H1 (cell line): ENCODE measurements around the gene GALNT17. TPM values are rescaled to one million over a fixed set of nuclear protein-coding genes. Genes with fewer than 3 reads are reported as not detected.
A peak's percentile ranks its signal among the peaks of the same experiment; 100 is the strongest.

Source experiments
- CTCF ChIA-PET: fragments of 300-600 bp; sonication (Branson Sonifier 250); formaldehyde crosslinking; loops from one replicate; lab custom pipeline; 2021; ENCODE audit not compliant: partially characterized antibody; lab: Charles Lee
- POLR2A ChIA-PET: fragments of 300-600 bp; sonication (Branson Sonifier 250); formaldehyde crosslinking; loops from one replicate; lab custom pipeline; 2021; ENCODE audit warnings: inconsistent platforms; ENCODE audit not compliant: partially characterized antibody; lab: Charles Lee
- DNase-seq, 2 experiments: peaks; one replicate each; pipeline versions ENCODE4 v3.0.0 to v3.0.0-alpha.2; 2010 to 2022; ENCODE audit warnings: low spot score in 2 of 2, low read depth in 1 of 2, mixed read lengths in 1 of 2
- FAIRE-seq: peaks from 2 replicates; lab custom pipeline; 2011; peaks lifted over from hg19 to GRCh38; lab: Jason Lieb, UNC
- H2AFZ ChIP-seq: 2 replicates; pipeline ENCODE4 v1.8.1; 2012; ENCODE audit warnings: low read length, inconsistent platforms
- H2AK5ac ChIP-seq: 2 replicates; pipeline ENCODE4 v1.6.1; 2013; ENCODE audit warnings: low read depth, low read length
- H2BK120ac ChIP-seq: replicated peaks from 2 replicates; pipeline ENCODE3; 2013; ENCODE audit warnings: low read depth, low read length, inconsistent platforms
- H2BK12ac ChIP-seq: 2 replicates; pipeline ENCODE4 v1.6.1; 2013; ENCODE audit warnings: low read depth, low read length
- H2BK15ac ChIP-seq: 2 replicates; pipeline ENCODE4 v1.6.1; 2013; ENCODE audit warnings: low read length
- H2BK20ac ChIP-seq: 2 replicates; pipeline ENCODE4 v1.6.1; 2013; ENCODE audit warnings: low read length
- H2BK5ac ChIP-seq: 2 replicates; pipeline ENCODE4 v1.6.1; 2013; ENCODE audit warnings: low read depth, low read length
- H3K14ac ChIP-seq: 2 replicates; pipeline ENCODE4 v1.6.1; 2013; ENCODE audit warnings: inconsistent platforms; ENCODE audit not compliant: insufficient read length
- H3K18ac ChIP-seq: 2 replicates; pipeline ENCODE4 v1.6.1; 2013; ENCODE audit warnings: low read length; ENCODE audit errors: extremely low read depth
- H3K23ac ChIP-seq: 2 replicates; pipeline ENCODE4 v1.6.1; 2013; ENCODE audit warnings: inconsistent platforms; ENCODE audit not compliant: insufficient read length
- H3K23me2 ChIP-seq: 2 replicates; pipeline ENCODE4 v1.6.1; 2013; ENCODE audit warnings: low read depth, low read length
- H3K27ac ChIP-seq: 2 replicates; pipeline ENCODE4 v1.6.1; 2011; ENCODE audit warnings: low read depth, low read length, inconsistent platforms
- H3K27me3 ChIP-seq, 4 experiments: replicated peaks in 1 of 4; 1 replicate in 1 of 4; 2 replicates in 3 of 4; pipeline versions ENCODE4 v1.6.1 to v1.8.1; 2011 to 2013; ENCODE audit warnings: low read length in 3 of 4, mild to moderate bottlenecking in 3 of 4, inconsistent platforms in 2 of 4, mixed read lengths in 2 of 4, moderate library complexity in 1 of 4; ENCODE audit not compliant: control insufficient read depth in 3 of 4, insufficient read depth in 3 of 4; ENCODE audit errors: extremely low read depth in 1 of 4
- H3K36me3 ChIP-seq, 4 experiments: 2 replicates each; pipeline versions ENCODE4 v1.6.1 to v1.8.1; 2011 to 2013; ENCODE audit warnings: mild to moderate bottlenecking in 4 of 4, low read length in 3 of 4, moderate library complexity in 2 of 4, control low read depth in 1 of 4, inconsistent platforms in 1 of 4; ENCODE audit not compliant: insufficient read depth in 4 of 4, control insufficient read depth in 2 of 4
- H3K4ac ChIP-seq: replicated peaks from 2 replicates; pipeline ENCODE3; 2013; ENCODE audit warnings: low read length, low read depth, mixed read lengths, inconsistent platforms; ENCODE audit not compliant: insufficient read length
- H3K4me1 ChIP-seq, 4 experiments: replicated peaks in 1 of 4; 1 replicate in 1 of 4; 2 replicates in 3 of 4; pipeline versions ENCODE4 v1.6.1 to v1.8.1; 2011 to 2013; ENCODE audit warnings: low read length in 3 of 4, inconsistent platforms in 2 of 4, mixed read lengths in 1 of 4; ENCODE audit not compliant: insufficient read depth in 4 of 4, control insufficient read depth in 3 of 4
- H3K4me2 ChIP-seq, 2 experiments: 2 replicates each; pipeline versions ENCODE4 v1.6.1 to v1.8.1; 2011 to 2013; ENCODE audit warnings: low read depth in 2 of 2, low read length in 2 of 2, control low read depth in 1 of 2, inconsistent platforms in 1 of 2, mild to moderate bottlenecking in 1 of 2; ENCODE audit not compliant: insufficient read depth in 1 of 2
- H3K4me3 ChIP-seq, 4 experiments: fragments of 200-600, 300-600 bp in 1 of 4; sonication (generic), shearing (Covaris generic), sonication (Bioruptor Twin) in 1 of 4; 2 replicates each; pipeline versions ENCODE4 v1.5.1 to v1.8.1; 2011 to 2016; ENCODE audit warnings: low read length in 4 of 4, low read depth in 3 of 4, control low read depth in 2 of 4, inconsistent platforms in 2 of 4, mild to moderate bottlenecking in 2 of 4, mixed read lengths in 1 of 4, moderate library complexity in 1 of 4; ENCODE audit not compliant: insufficient read depth in 2 of 4; ENCODE audit errors: extremely low read depth in 1 of 4
- H3K56ac ChIP-seq: replicated peaks from 2 replicates; pipeline ENCODE3; 2013; ENCODE audit warnings: low read depth, mild to moderate bottlenecking, mixed read lengths, low read length, inconsistent platforms; ENCODE audit not compliant: insufficient read length
- H3K79me1 ChIP-seq: 2 replicates; pipeline ENCODE4 v1.6.1; 2013; ENCODE audit warnings: low read depth, low read length, control low read depth
- H3K79me2 ChIP-seq, 2 experiments: 2 replicates each; pipeline versions ENCODE4 v1.6.1 to v1.8.1; 2012 to 2013; ENCODE audit warnings: low read length in 2 of 2, mild to moderate bottlenecking in 2 of 2, inconsistent platforms in 1 of 2; ENCODE audit not compliant: insufficient read depth in 2 of 2, control insufficient read depth in 1 of 2
- H3K9ac ChIP-seq, 4 experiments: replicated peaks in 1 of 4; 1 replicate in 1 of 4; 2 replicates in 3 of 4; pipeline versions ENCODE4 v1.6.1 to v1.8.1; 2011 to 2013; ENCODE audit warnings: low read depth in 3 of 4, low read length in 3 of 4, control low read depth in 2 of 4, mild to moderate bottlenecking in 2 of 4, moderate library complexity in 2 of 4, inconsistent platforms in 1 of 4; ENCODE audit errors: extremely low read depth in 1 of 4
- H3K9me3 ChIP-seq, 2 experiments: 2 replicates each; pipeline versions ENCODE4 v1.6.1 to v1.8.1; 2012 to 2013; ENCODE audit warnings: mild to moderate bottlenecking in 2 of 2, moderate library complexity in 2 of 2, control low read depth in 1 of 2, inconsistent platforms in 1 of 2, low read depth in 1 of 2, low read length in 1 of 2, mixed read lengths in 1 of 2; ENCODE audit not compliant: insufficient read depth in 2 of 2
- H4K20me1 ChIP-seq, 2 experiments: replicated peaks in 1 of 2; 2 replicates each; pipeline versions ENCODE3 to v1.8.1; 2011 to 2013; ENCODE audit warnings: inconsistent platforms in 2 of 2, low read length in 2 of 2, mild to moderate bottlenecking in 1 of 2; ENCODE audit not compliant: insufficient read depth in 2 of 2, control insufficient read depth in 1 of 2
- H4K5ac ChIP-seq: 2 replicates; pipeline ENCODE4 v1.6.1; 2013; ENCODE audit warnings: low read length, low read depth, mixed read lengths, inconsistent platforms; ENCODE audit not compliant: insufficient read length
- H4K8ac ChIP-seq: 2 replicates; pipeline ENCODE4 v1.8.0; 2013; ENCODE audit warnings: mild to moderate bottlenecking, moderate library complexity, low read length, inconsistent platforms; ENCODE audit not compliant: insufficient read depth; ENCODE audit errors: extremely low read depth
- H4K91ac ChIP-seq: replicated peaks from 2 replicates; pipeline ENCODE3; 2013; ENCODE audit warnings: low read length, mixed read lengths, inconsistent platforms; ENCODE audit not compliant: insufficient read length
- BCL11A ChIP-seq, 2 experiments: IDR thresholded peaks; one replicate each; pipeline ENCODE4 v1.6.1; 2011; ENCODE audit warnings: low read depth in 2 of 2, low read length in 2 of 2, mild to moderate bottlenecking in 2 of 2
- CEBPB ChIP-seq: IDR thresholded peaks from 2 replicates; pipeline ENCODE4 v1.6.1; 2012; ENCODE audit warnings: low read depth, low read length
- CHD2 ChIP-seq: IDR thresholded peaks from 2 replicates; pipeline ENCODE4 v1.6.1; 2012; ENCODE audit warnings: low read length, improper control_type of control experiment
- GABPA ChIP-seq: IDR thresholded peaks from 2 replicates; pipeline ENCODE4 v1.6.1; 2011; ENCODE audit warnings: mild to moderate bottlenecking, low read length, moderate library complexity, borderline replicate concordance; ENCODE audit not compliant: insufficient read depth
- HDAC2 ChIP-seq, 2 experiments: fragments of 300-600 bp in 1 of 2; sonication (generic) in 1 of 2; IDR thresholded peaks; 2 replicates each; pipeline ENCODE4 v1.6.1; 2011 to 2012; ENCODE audit warnings: low read depth in 2 of 2, low read length in 2 of 2, mild to moderate bottlenecking in 2 of 2, moderate library complexity in 2 of 2, borderline replicate concordance in 1 of 2, inconsistent platforms in 1 of 2
- POLR2A ChIP-seq, 2 experiments: IDR thresholded peaks; 1 replicate in 1 of 2; 2 replicates in 1 of 2; pipeline ENCODE4 v1.6.1; 2011; ENCODE audit warnings: low read depth in 2 of 2, low read length in 2 of 2, mild to moderate bottlenecking in 2 of 2; ENCODE audit errors: control extremely low read depth in 1 of 2
- RNF2 ChIP-seq: fragments of 200-900, 300-1000 bp; sonication (generic); IDR thresholded peaks from 2 replicates; pipeline ENCODE4 v1.7.1; 2016; ENCODE audit warnings: borderline replicate concordance, low read depth, mild to moderate bottlenecking, antibody characterized with exemption, low read length; ENCODE audit not compliant: poor library complexity, severe bottlenecking; ENCODE audit errors: missing control alignments
- SIX5 ChIP-seq: IDR thresholded peaks from 2 replicates; pipeline ENCODE4 v1.6.1; 2011; ENCODE audit warnings: mild to moderate bottlenecking, low read depth, low read length
- SUZ12 ChIP-seq: fragments of 200-600 bp; sonication (generic); IDR thresholded peaks from 2 replicates; pipeline ENCODE4 v1.6.1; 2012; ENCODE audit warnings: mild to moderate bottlenecking, inconsistent platforms, low read length, moderate library complexity, mixed read lengths
- TAF1 ChIP-seq: IDR thresholded peaks from 2 replicates; pipeline ENCODE4 v1.6.1; 2011; ENCODE audit warnings: mild to moderate bottlenecking, low read depth, low read length
- TAF7 ChIP-seq: optimal IDR thresholded peaks from 2 replicates; pipeline ENCODE3; 2011; ENCODE audit warnings: low read depth, mild to moderate bottlenecking, inconsistent platforms, low read length, moderate library complexity, borderline replicate concordance
- ZNF274 ChIP-seq: IDR thresholded peaks from 2 replicates; pipeline ENCODE4 v1.7.0; 2012; ENCODE audit warnings: low read length, borderline replicate concordance; ENCODE audit errors: extremely low read depth
- WGBS, 2 experiments: shearing (Covaris generic) in 1 of 2; methylation state at CpG; one replicate each; pipeline versions ENCODE4 v1.1.6 to v1.1.7; 2013 to 2015; ENCODE audit warnings: low lambda C conversion rate in 2 of 2, mixed read lengths in 2 of 2, inconsistent platforms in 1 of 2, low coverage in 1 of 2, missing lambda C conversion rate in 1 of 2; ENCODE audit not compliant: insufficient replicate concordance in 2 of 2, insufficient coverage in 1 of 2, insufficient read length in 1 of 2; ENCODE audit errors: extremely low coverage in 1 of 2, missing lambda C conversion rate in 1 of 2; 5-methylcytosine and 5-hydroxymethylcytosine counted together
- polyA plus RNA-seq, 7 experiments: library from polyadenylated mRNA; depleted of rRNA in 3 of 7; stranded (reverse) in 5 of 7; unstranded in 2 of 7; fragments of >200 nt in 5 of 7; fragments of 200-250 nt in 2 of 7; gene quantifications; 1 replicate in 5 of 7; 2 replicates in 1 of 7; 4 replicates in 1 of 7; pipeline versions ENCODE4 v1.2.1 to v1.2.3, GENCODE V29; 2011 to 2013; ENCODE audit warnings: missing spikeins in 2 of 7, mixed read lengths in 2 of 7
- total RNA-seq: library from RNA; stranded (reverse); fragmentation: NEBNext Ultra II Directional; extraction: Animal tissue kit (Norgen Biotek cat#: 25700); gene quantifications from 2 replicates; pipeline ENCODE4 v1.2.1, GENCODE V29; 2021

Gene GALNT17
- total and polyA plus RNA-seq, 2 of the 8 experiments (the other 6 are each of a cell fraction or from before 2014, with no cell fraction given), result 37.7 to 47.0 TPM

DNA sequence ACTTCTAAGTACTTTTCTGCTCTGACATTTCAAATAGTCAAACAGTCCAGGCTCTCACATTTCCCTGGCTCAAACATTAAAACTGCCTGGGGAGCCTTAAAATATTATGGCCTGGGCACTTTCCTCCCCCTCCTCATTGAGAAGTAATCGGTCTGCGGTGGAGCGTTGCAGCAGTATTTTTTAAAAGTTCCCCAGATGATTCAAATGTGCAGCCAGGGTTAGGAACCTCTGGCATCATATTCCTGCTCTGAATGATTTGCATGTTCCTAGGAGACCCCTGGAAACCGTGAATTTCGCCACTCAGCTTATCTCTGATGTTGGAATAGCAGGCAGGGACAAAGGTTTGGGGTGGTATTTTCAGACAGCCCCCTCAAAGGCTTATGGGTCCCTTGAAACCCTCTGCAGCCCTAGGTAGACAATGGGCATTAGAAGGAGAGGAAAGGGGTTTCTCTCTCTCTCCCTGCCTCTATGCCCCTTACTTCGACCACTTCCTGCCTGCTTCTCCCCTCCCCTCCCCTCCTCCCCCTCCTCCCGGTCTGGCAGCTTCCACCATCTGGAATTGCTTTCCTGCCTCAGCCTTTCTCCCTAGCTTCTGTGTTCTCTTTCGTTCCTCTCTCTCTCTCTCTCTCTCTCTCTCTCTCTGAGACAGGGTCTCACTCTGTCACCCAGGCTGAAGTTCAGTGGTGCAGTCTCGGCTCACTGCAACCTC, 622.2 kb downstream of the GALNT17 start:
- no peak overlapping the region for H3K27ac ChIP-seq
- H4K91ac ChIP-seq, result no peak overlapping the region
- H4K8ac ChIP-seq, result no peak overlapping the region
- no peaks in the 10 kb centered on the region for H3K79me1 ChIP-seq
- H3K18ac ChIP-seq, result no peak overlapping the region
- WGBS, 2 experiments, result 89% methylated on average over 7 of the region's 9 CpGs; no CpG with 5 or more reads in 1 of the 2 experiments
- ChIA-PET POLR2A (interaction anchor here (0.7 kb wide), 1 partner anchor 412 kb away, joined by 3 read pairs; no protein-coding TSS in a partner anchor), CTCF (interaction anchor here (1.0 to 1.9 kb wide), 5 partner anchors 17 to 741 kb away, joined by 3 to 7 read pairs (median 4); no protein-coding TSS in a partner anchor)
- no peak overlapping the region for H2BK15ac ChIP-seq
- H2BK20ac ChIP-seq, result no peak overlapping the region
- H3K23ac ChIP-seq, result no peak overlapping the region
- no peak overlapping the region for H3K4me2 ChIP-seq
- H3K14ac ChIP-seq, result no peak overlapping the region
- H2BK5ac ChIP-seq, result no peak overlapping the region
- 0 out of 2 replicates have a peak overlapping the region, but pooled peaks have one; percentile 34 for H2AFZ ChIP-seq
- H3K9ac ChIP-seq, result no peak overlapping the region
- no peak overlapping the region for H2BK120ac ChIP-seq
- no peaks in the 10 kb centered on the region for H4K20me1 ChIP-seq
- H3K4me1 ChIP-seq, result no peaks in the 10 kb centered on the region; a peak in 1 of 7 replicates
- no peak for DNase-seq
- no peak for FAIRE-seq
- H3K4ac ChIP-seq, result no peak overlapping the region
- H3K9me3 ChIP-seq, result peaks cover 0 to 2% of the 10 kb centered on the region in 2 experiments; a peak in 1 of 4 replicates
- no peak overlapping the region for H3K4me3 ChIP-seq
- H2AK5ac ChIP-seq, result no peak overlapping the region
- no peak overlapping the region for H4K5ac ChIP-seq
- H2BK12ac ChIP-seq, result no peak overlapping the region
- no peak for TF ChIP-seq GABPA
- TF ChIP-seq SUZ12, result no peak
- TF ChIP-seq HDAC2 (IDR thresholded peaks at IDR 0.05; ENCODE audit: borderline replicate concordance in 1 of 2, low read depth in 2 of 2, low read length in 2 of 2), result no peak
- no peak for TF ChIP-seq ZNF274
- no peak for TF ChIP-seq POLR2A (IDR thresholded peaks at IDR 0.05; ENCODE audit: control extremely low read depth in 1 of 2, low read depth in 2 of 2, low read length in 2 of 2)
- TF ChIP-seq SIX5, result no peak
- no peak for TF ChIP-seq BCL11A (IDR thresholded peaks at IDR 0.05; ENCODE audit: low read depth in 2 of 2, low read length in 2 of 2)
- no peak for TF ChIP-seq CEBPB
- TF ChIP-seq RNF2, result no peak
- no peak for TF ChIP-seq CHD2
- no peak for TF ChIP-seq TAF1
- no peak for TF ChIP-seq TAF7
- no peaks in the 10 kb centered on the region; the same call in 1 of the 2 replicates for H3K23me2 ChIP-seq
- H3K79me2 ChIP-seq, result no peaks in the 10 kb centered on the region
- no peaks in the 10 kb centered on the region for H3K27me3 ChIP-seq
- H3K56ac ChIP-seq, result no peak overlapping the region
- H3K36me3 ChIP-seq, result no peaks in the 10 kb centered on the region
